ENCODE data around the gene REEP3.
"Not testable (repeated sequence)": the region's sequence is repeated elsewhere in the genome, so short reads cannot be mapped to it uniquely, and the experiment has no call there.

The REEP3 gene

GRCh38 chr10:63481815-63482421 lies 39.3 kb upstream of the REEP3 start:
- TF ChIP-seq CTCF (IDR thresholded peaks at IDR 0.05; ENCODE audit: unreplicated experiment in 3 of 3) = no peak
- Mint-ChIP-seq H3K9me3 (no peaks in the 10 kb centered on the region), H3K4me1 (peaks cover 5% of the 10 kb centered on the region), H3K4me3 (no peak overlapping the region), H3K36me3 (ENCODE audit: low read depth) (peaks cover 7% of the 10 kb centered on the region), H3K27ac (peak overlapping the region in 1 of 3 experiments; percentile 23), H3K27me3 (ENCODE audit: low read depth) (no peaks in the 10 kb centered on the region)

- Mint-ChIP-seq H3K27me3 (ENCODE audit: low read depth) (no peaks in the 10 kb centered on the region), H3K36me3 (ENCODE audit: low read depth) (no peaks in the 10 kb centered on the region), H3K9me3 (no peaks in the 10 kb centered on the region), H3K4me1 (peaks cover 5% of the 10 kb centered on the region), H3K4me3 (no peak overlapping the region), H3K27ac (no peak overlapping the region)
- TF ChIP-seq CTCF (IDR thresholded peaks at IDR 0.05; ENCODE audit: unreplicated experiment in 3 of 3) = no peak
These were observed 37.2 kb upstream of the REEP3 start for GRCh38 chr10:63483983-63484382.

GRCh38 chr10:63487990-63488389 lies 33.2 kb upstream of the REEP3 start:
- no peak overlapping the region for H3K27ac Mint-ChIP-seq
- H3K9me3 Mint-ChIP-seq = no peaks in the 10 kb centered on the region
- no peak overlapping the region for H3K4me3 Mint-ChIP-seq
- H3K36me3 Mint-ChIP-seq (ENCODE audit: low read depth) = peaks cover 17% of the 10 kb centered on the region
- peaks cover 11% of the 10 kb centered on the region for H3K4me1 Mint-ChIP-seq
- TF ChIP-seq CTCF (IDR thresholded peaks at IDR 0.05; ENCODE audit: unreplicated experiment in 3 of 3) = no peak
- no peaks in the 10 kb centered on the region for H3K27me3 Mint-ChIP-seq (ENCODE audit: low read depth)

- no peak overlapping the region for H3K4me3 Mint-ChIP-seq
- H3K4me1 Mint-ChIP-seq = peaks cover 12% of the 10 kb centered on the region
- H3K27ac Mint-ChIP-seq = no peak overlapping the region
- no peaks in the 10 kb centered on the region for H3K27me3 Mint-ChIP-seq (ENCODE audit: low read depth)
- TF ChIP-seq CTCF (IDR thresholded peaks at IDR 0.05; ENCODE audit: unreplicated experiment in 3 of 3) = no peak
- H3K36me3 Mint-ChIP-seq (ENCODE audit: low read depth) = peaks cover 22% of the 10 kb centered on the region
- H3K9me3 Mint-ChIP-seq = no peaks in the 10 kb centered on the region
These were observed 31.4 kb upstream of the REEP3 start for GRCh38 chr10:63489838-63490237.

GRCh38 chr10:63491588-63492316 lies 29.4 kb upstream of the REEP3 start:
- H3K27ac Mint-ChIP-seq = peak overlapping the region; percentile 47 to 61 (median 50)
- H3K9me3 Mint-ChIP-seq = peaks cover 10% of the 10 kb centered on the region
- no peaks in the 10 kb centered on the region for H3K27me3 Mint-ChIP-seq (ENCODE audit: low read depth)
- no peak overlapping the region for H3K4me3 Mint-ChIP-seq
- H3K4me1 Mint-ChIP-seq = peaks cover 12% of the 10 kb centered on the region
- peaks cover 36% of the 10 kb centered on the region for H3K36me3 Mint-ChIP-seq (ENCODE audit: low read depth)
- TF ChIP-seq CTCF (IDR thresholded peaks at IDR 0.05; ENCODE audit: unreplicated experiment in 3 of 3) = no peak

GRCh38 chr10:63492317-63492690 lies 28.9 kb upstream of the REEP3 start:
- not testable (repeated sequence) for H3K4me3 Mint-ChIP-seq
- H3K4me1 Mint-ChIP-seq = peaks cover 12% of the 10 kb centered on the region

More at GRCh38 chr10:63492317-63492690, 28.9 kb upstream of the REEP3 start:
- peaks cover 38% of the 10 kb centered on the region for H3K36me3 Mint-ChIP-seq (ENCODE audit: low read depth)
- peak overlapping the region; percentile 47 to 61 (median 50) for H3K27ac Mint-ChIP-seq
- H3K9me3 Mint-ChIP-seq = peaks cover 10% of the 10 kb centered on the region
- not testable (repeated sequence) for H3K27me3 Mint-ChIP-seq (ENCODE audit: low read depth)

Data from nephron (organoid).